GM18502 (cell line): ENCODE results near the gene DCXR.

ENCODE experiments used
- ATAC-seq: cut with Tn5 transposase; IDR thresholded peaks from one replicate; pipeline ENCODE4 v1.9.1; 2021; ENCODE audit warnings: mild to moderate bottlenecking; ENCODE audit not compliant: unreplicated experiment, poor library complexity

The DCXR gene

GRCh38 chr17:82003411-82004381, 33.8 kb downstream of the DCXR start:
- ATAC-seq: no peak

GRCh38 chr17:82001571-82002056, 35.9 kb downstream of the DCXR start:
- no peak for ATAC-seq

- ATAC-seq: no peak
Observed at GRCh38 chr17:82000803-82001570, 36.5 kb downstream of the DCXR start.

- ATAC-seq: no peak
Observed at GRCh38 chr17:81999976-82000802, 37.3 kb downstream of the DCXR start.

- ATAC-seq: no peak
Observed at GRCh38 chr17:81999587-81999975, 37.9 kb downstream of the DCXR start.

- no peak for ATAC-seq
Observed at GRCh38 chr17:81998691-81999438, 38.6 kb downstream of the DCXR start.

- ATAC-seq: no peak
Observed at GRCh38 chr17:81998212-81998611, 39.3 kb downstream of the DCXR start.

- ATAC-seq: no peak
Observed at GRCh38 chr17:81996757-81997441, 40.6 kb downstream of the DCXR start.

GRCh38 chr17:81996232-81996756, 41.2 kb downstream of the DCXR start:
- ATAC-seq: no peak

GRCh38 chr17:81995463-81996231, 41.9 kb downstream of the DCXR start:
- no peak for ATAC-seq

GRCh38 chr17:81994593-81995462, 42.7 kb downstream of the DCXR start:
- ATAC-seq: no peak

- no peak for ATAC-seq
Observed at GRCh38 chr17:81993729-81994592, 43.5 kb downstream of the DCXR start.

GRCh38 chr17:81992306-81993102, 45.0 kb downstream of the DCXR start:
- no peak for ATAC-seq

GRCh38 chr17:81991684-81992305, 45.7 kb downstream of the DCXR start:
- no peak for ATAC-seq
